ENCODE measurements around the gene DBN1.

- TF ChIP-seq POLR2A (IDR thresholded peaks at IDR 0.05; ENCODE audit: extremely low read depth, insufficient read length) (no peak), CTCF (IDR thresholded peaks at IDR 0.05; ENCODE audit: low read depth, low read length) (no peak), MAX (IDR thresholded peaks at IDR 0.05; ENCODE audit: low read depth, low read length) (no peak)
Measured at GRCh38 chr5:177486256-177486655, 12.8 kb upstream of the DBN1 start.
